Loucy (cell line): Measurements from ENCODE around the gene PPIL3.

Experiments used
- EZH2phosphoT487 ChIP-seq: fragments of 200-600 bp; IDR thresholded peaks from 2 replicates; pipeline ENCODE4 v1.6.1; 2018; ENCODE audit warnings: antibody characterized with exemption, mild to moderate bottlenecking, moderate library complexity, borderline replicate concordance
- TF ChIP-seq, protein P1 (sequence below): fragments of 200-600 bp; sonication (generic); conservative IDR thresholded peaks from 2 replicates; pipeline ENCODE4 v1.5.1; 2014; ENCODE audit warnings: mild to moderate bottlenecking, antibody characterized with exemption, low read length

DNA sequence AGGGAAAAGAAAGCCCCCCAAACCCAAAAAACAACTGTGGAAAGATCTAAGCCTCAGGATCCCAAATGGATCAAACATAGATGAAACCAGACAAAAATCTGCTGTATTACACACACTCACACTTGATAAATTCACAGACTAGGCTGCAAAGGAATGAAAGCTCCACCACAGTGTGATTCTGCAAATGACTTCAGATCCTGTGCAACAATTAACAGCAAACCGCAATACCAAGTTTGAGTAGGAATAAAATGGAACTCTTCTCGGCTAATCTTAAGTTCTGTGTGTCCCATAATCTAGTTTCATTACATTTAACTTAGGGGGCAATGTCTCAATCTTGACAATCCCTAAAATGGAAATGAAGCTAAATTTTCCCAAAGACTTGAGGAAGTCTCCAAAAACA, 36.3 kb downstream of the PPIL3 start:
- TF ChIP-seq, protein P1, sequence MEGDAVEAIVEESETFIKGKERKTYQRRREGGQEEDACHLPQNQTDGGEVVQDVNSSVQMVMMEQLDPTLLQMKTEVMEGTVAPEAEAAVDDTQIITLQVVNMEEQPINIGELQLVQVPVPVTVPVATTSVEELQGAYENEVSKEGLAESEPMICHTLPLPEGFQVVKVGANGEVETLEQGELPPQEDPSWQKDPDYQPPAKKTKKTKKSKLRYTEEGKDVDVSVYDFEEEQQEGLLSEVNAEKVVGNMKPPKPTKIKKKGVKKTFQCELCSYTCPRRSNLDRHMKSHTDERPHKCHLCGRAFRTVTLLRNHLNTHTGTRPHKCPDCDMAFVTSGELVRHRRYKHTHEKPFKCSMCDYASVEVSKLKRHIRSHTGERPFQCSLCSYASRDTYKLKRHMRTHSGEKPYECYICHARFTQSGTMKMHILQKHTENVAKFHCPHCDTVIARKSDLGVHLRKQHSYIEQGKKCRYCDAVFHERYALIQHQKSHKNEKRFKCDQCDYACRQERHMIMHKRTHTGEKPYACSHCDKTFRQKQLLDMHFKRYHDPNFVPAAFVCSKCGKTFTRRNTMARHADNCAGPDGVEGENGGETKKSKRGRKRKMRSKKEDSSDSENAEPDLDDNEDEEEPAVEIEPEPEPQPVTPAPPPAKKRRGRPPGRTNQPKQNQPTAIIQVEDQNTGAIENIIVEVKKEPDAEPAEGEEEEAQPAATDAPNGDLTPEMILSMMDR, result no peak
- TF ChIP-seq EZH2phosphoT487, result no peak
